Measurements from ENCODE around the gene VWA8.

Gene VWA8

GRCh38 chr13:42001580-42001979, 40.7 kb upstream of the VWA8 start:
- no peaks in the 10 kb centered on the region for H3K36me3 ChIP-seq (ENCODE audit: control insufficient read depth in 2 of 2, insufficient read depth in 1 of 2, low read length in 2 of 2)
- TF ChIP-seq PRDM1 (tag by site-specific recombination; IDR thresholded peaks at IDR 0.05), result no peak
- TF ChIP-seq ELK4 (IDR thresholded peaks at IDR 0.05; ENCODE audit: borderline replicate concordance, low read depth, low read length), result no peak
- TF ChIP-seq, protein P1, sequence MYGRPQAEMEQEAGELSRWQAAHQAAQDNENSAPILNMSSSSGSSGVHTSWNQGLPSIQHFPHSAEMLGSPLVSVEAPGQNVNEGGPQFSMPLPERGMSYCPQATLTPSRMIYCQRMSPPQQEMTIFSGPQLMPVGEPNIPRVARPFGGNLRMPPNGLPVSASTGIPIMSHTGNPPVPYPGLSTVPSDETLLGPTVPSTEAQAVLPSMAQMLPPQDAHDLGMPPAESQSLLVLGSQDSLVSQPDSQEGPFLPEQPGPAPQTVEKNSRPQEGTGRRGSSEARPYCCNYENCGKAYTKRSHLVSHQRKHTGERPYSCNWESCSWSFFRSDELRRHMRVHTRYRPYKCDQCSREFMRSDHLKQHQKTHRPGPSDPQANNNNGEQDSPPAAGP (tag by site-specific recombination; IDR thresholded peaks at IDR 0.05), result no peak
- TF ChIP-seq ZNF777 (tag by site-specific recombination; IDR thresholded peaks at IDR 0.05; ENCODE audit: borderline replicate concordance), result no peak
- TF ChIP-seq ZNF24 (tag by site-specific recombination; IDR thresholded peaks at IDR 0.05), result no peak
- no peak for TF ChIP-seq MEIS1 (CRISPR knock-in tag; IDR thresholded peaks at IDR 0.05; ENCODE audit: borderline replicate concordance)
- TF ChIP-seq ZNF138 (tag by site-specific recombination; IDR thresholded peaks at IDR 0.05; ENCODE audit: borderline replicate concordance), result no peak
- no peak for TF ChIP-seq ZNF610 (tag by site-specific recombination; IDR thresholded peaks at IDR 0.05; ENCODE audit: borderline replicate concordance)
- TF ChIP-seq, protein P2, sequence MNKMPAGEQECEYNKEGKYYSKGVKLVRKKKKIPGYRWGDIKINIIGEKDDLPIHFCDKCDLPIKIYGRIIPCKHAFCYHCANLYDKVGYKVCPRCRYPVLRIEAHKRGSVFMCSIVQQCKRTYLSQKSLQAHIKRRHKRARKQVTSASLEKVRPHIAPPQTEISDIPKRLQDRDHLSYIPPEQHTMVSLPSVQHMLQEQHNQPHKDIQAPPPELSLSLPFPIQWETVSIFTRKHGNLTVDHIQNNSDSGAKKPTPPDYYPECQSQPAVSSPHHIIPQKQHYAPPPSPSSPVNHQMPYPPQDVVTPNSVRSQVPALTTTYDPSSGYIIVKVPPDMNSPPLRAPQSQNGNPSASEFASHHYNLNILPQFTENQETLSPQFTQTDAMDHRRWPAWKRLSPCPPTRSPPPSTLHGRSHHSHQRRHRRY (tag by site-specific recombination; IDR thresholded peaks at IDR 0.05), result no peak
- no peak for TF ChIP-seq ZNF776 (tag by site-specific recombination; IDR thresholded peaks at IDR 0.05; ENCODE audit: borderline replicate concordance)
- TF ChIP-seq ZNF837 (tag by site-specific recombination; IDR thresholded peaks at IDR 0.05), result no peak
- H3K4me1 ChIP-seq (ENCODE audit: control insufficient read depth, insufficient read depth, low read length), result no peaks in the 10 kb centered on the region
- ChIA-PET CTCF (no interaction called here), POLR2A (interaction anchor here (1.5 kb wide), 1 partner anchor 12 kb away, joined by 3 read pairs; no protein-coding TSS in a partner anchor)
- no peak overlapping the region for H3K4me3 ChIP-seq (ENCODE audit: low read depth, low read length)
- H3K9me3 ChIP-seq (ENCODE audit: control insufficient read depth, insufficient read depth, low read depth, low read length), result no peaks in the 10 kb centered on the region
- no peak overlapping the region for H3K27ac ChIP-seq (ENCODE audit: extremely low read depth, low read depth, low read length)

DNA sequence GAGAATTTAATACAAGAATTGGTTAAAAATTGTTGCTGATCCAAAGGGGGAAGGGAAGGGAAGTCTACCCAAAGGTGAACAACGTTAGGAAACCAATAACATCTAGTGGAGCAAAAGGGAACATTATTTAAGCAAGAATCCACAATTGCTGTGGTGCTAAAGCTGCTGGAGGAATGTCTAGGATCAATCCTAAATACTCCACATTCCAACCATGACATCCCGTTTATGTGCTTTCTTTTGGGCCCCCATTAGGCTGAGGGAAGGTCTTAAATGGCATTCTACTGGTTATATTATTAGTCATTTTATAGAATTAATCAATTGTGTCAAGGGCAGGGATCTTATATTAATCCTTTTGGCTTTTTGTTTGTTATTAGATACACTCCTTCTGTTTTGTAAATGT, 39.9 kb upstream of the VWA8 start:
- H3K36me3 ChIP-seq (ENCODE audit: control insufficient read depth in 2 of 2, insufficient read depth in 1 of 2, low read length in 2 of 2), result no peaks in the 10 kb centered on the region
- H3K27ac ChIP-seq (ENCODE audit: extremely low read depth, low read depth, low read length), result no peak overlapping the region
- no peaks in the 10 kb centered on the region for H3K4me1 ChIP-seq (ENCODE audit: control insufficient read depth, insufficient read depth, low read length)
- POLR2A ChIA-PET, result interaction anchor here (1.5 kb wide), 1 partner anchor 11 kb away, joined by 3 read pairs; no protein-coding TSS in a partner anchor
- H3K4me3 ChIP-seq (ENCODE audit: low read depth, low read length), result no peak overlapping the region
- H3K9me3 ChIP-seq (ENCODE audit: control insufficient read depth, insufficient read depth, low read depth, low read length), result no peaks in the 10 kb centered on the region
- no peak for TF ChIP-seq HOXD13 (CRISPR knock-in tag; IDR thresholded peaks at IDR 0.05; ENCODE audit: borderline replicate concordance)
- TF ChIP-seq, protein P3, sequence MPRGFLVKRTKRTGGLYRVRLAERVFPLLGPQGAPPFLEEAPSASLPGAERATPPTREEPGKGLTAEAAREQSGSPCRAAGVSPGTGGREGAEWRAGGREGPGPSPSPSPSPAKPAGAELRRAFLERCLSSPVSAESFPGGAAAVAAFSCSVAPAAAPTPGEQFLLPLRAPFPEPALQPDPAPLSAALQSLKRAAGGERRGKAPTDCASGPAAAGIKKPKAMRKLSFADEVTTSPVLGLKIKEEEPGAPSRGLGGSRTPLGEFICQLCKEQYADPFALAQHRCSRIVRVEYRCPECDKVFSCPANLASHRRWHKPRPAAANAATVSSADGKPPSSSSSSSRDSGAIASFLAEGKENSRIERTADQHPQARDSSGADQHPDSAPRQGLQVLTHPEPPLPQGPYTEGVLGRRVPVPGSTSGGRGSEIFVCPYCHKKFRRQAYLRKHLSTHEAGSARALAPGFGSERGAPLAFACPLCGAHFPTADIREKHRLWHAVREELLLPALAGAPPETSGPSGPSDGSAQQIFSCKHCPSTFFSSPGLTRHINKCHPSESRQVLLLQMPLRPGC (tag by site-specific recombination; IDR thresholded peaks at IDR 0.05), result no peak
- TF ChIP-seq ZNF398 (tag by site-specific recombination; IDR thresholded peaks at IDR 0.05), result no peak
- no peak for TF ChIP-seq MYNN (tag by site-specific recombination; IDR thresholded peaks at IDR 0.05; ENCODE audit: borderline replicate concordance)
- TF ChIP-seq ZBTB11 (tag by site-specific recombination; conservative IDR thresholded peaks at IDR 0.05; ENCODE audit: low read depth), result no peak
- no peak for TF ChIP-seq ZNF416 (tag by site-specific recombination; IDR thresholded peaks at IDR 0.05)
- TF ChIP-seq ZNF433 (tag by site-specific recombination; IDR thresholded peaks at IDR 0.05; ENCODE audit: low read depth), result no peak
- no peak for TF ChIP-seq ZNF175 (tag by site-specific recombination; IDR thresholded peaks at IDR 0.05)
- CTCF ChIA-PET, result no interaction called here
